DND-41 (cell line): ENCODE results near the gene ARHGAP6.

Experiments used
- ATAC-seq: fragments of 200-7000 bp; cut with Tn5 transposase; 3 replicates; pipeline ENCODE4 v1.9.1; 2021; ENCODE audit warnings: low read depth; ENCODE audit not compliant: insufficient read depth
- DNase-seq: peaks from one replicate; pipeline ENCODE4 v3.0.0-alpha.2; 2020
- H2AFZ ChIP-seq: 2 replicates; pipeline ENCODE4 v1.6.0; 2012; ENCODE audit warnings: low read depth, low read length
- H3K27ac ChIP-seq: 2 replicates; pipeline ENCODE4 v1.5.1; 2012; ENCODE audit warnings: low read length, inconsistent platforms
- H3K27me3 ChIP-seq: fragments of 200-600 bp; sonication (generic); 2 replicates; pipeline ENCODE4 v1.6.0; 2012; ENCODE audit warnings: low read length, mild to moderate bottlenecking, inconsistent platforms; ENCODE audit not compliant: insufficient read depth, poor library complexity
- H3K36me3 ChIP-seq: 2 replicates; pipeline ENCODE4 v1.5.1; 2012; ENCODE audit warnings: low read length, inconsistent platforms; ENCODE audit not compliant: insufficient read depth
- H3K4me1 ChIP-seq: 2 replicates; pipeline ENCODE4 v1.5.1; 2012; ENCODE audit warnings: mild to moderate bottlenecking, low read length; ENCODE audit not compliant: insufficient read depth
- H3K4me2 ChIP-seq: 2 replicates; pipeline ENCODE4 v1.6.0; 2012; ENCODE audit warnings: mild to moderate bottlenecking, moderate library complexity, low read length, inconsistent platforms; ENCODE audit not compliant: insufficient read depth
- H3K4me3 ChIP-seq, 2 experiments: fragments of 200-600 bp in 1 of 2; shearing (Covaris generic) in 1 of 2; 2 replicates each; pipeline ENCODE4 v1.5.1; 2012 to 2016; ENCODE audit warnings: inconsistent platforms in 2 of 2, low read length in 2 of 2, mild to moderate bottlenecking in 2 of 2, low read depth in 1 of 2, moderate library complexity in 1 of 2
- H3K79me2 ChIP-seq: 2 replicates; pipeline ENCODE4 v1.6.0; 2012; ENCODE audit warnings: low read length, inconsistent platforms; ENCODE audit not compliant: insufficient read depth
- H3K9ac ChIP-seq: 2 replicates; pipeline ENCODE4 v1.6.0; 2012; ENCODE audit warnings: low read depth, mild to moderate bottlenecking, inconsistent platforms, low read length, moderate library complexity
- H3K9me3 ChIP-seq: 2 replicates; pipeline ENCODE4 v1.5.1; 2012; ENCODE audit warnings: low read length, moderate library complexity, mild to moderate bottlenecking, inconsistent platforms; ENCODE audit not compliant: insufficient read depth, severe bottlenecking
- H4K20me1 ChIP-seq: 2 replicates; pipeline ENCODE4 v1.6.0; 2012; ENCODE audit warnings: low read length; ENCODE audit not compliant: insufficient read depth
- EZH2 ChIP-seq: IDR thresholded peaks from 3 replicates; pipeline ENCODE4 v1.6.1; 2012; ENCODE audit warnings: borderline replicate concordance, low read depth, mild to moderate bottlenecking, moderate library complexity, low read length, inconsistent platforms; ENCODE audit not compliant: severe bottlenecking
- TF ChIP-seq, protein P1 (sequence below): IDR thresholded peaks from 2 replicates; pipeline ENCODE4 v1.5.1; 2012; ENCODE audit warnings: borderline replicate concordance, low read length, moderate library complexity, mild to moderate bottlenecking; ENCODE audit not compliant: poor library complexity, severe bottlenecking; ENCODE audit errors: extremely low read depth

Gene ARHGAP6

DNA sequence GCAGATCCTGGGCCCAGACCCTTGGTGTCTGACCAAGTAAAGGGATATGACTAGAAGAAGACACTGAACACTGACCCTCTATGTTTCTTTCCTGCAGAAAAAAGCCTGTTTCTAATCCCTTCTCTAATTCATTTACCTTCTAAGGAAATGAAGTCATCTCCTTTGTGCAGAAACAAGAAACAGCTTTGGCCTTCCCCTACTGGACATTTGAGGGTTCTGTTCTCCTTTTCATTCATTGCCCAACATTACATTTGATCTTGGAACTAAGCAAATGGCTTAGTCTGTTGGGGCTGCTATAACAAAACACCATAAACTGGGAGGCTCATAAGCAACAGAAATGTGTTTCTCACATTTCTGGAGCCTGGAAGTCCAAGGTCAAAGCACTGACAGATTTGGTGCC, 534.6 kb downstream of the ARHGAP6 start:
- no peaks in the 10 kb centered on the region for H4K20me1 ChIP-seq
- no peaks in the 10 kb centered on the region for H3K9me3 ChIP-seq
- H3K4me1 ChIP-seq = no peaks in the 10 kb centered on the region
- no peak overlapping the region for H3K4me2 ChIP-seq
- TF ChIP-seq, protein P1, sequence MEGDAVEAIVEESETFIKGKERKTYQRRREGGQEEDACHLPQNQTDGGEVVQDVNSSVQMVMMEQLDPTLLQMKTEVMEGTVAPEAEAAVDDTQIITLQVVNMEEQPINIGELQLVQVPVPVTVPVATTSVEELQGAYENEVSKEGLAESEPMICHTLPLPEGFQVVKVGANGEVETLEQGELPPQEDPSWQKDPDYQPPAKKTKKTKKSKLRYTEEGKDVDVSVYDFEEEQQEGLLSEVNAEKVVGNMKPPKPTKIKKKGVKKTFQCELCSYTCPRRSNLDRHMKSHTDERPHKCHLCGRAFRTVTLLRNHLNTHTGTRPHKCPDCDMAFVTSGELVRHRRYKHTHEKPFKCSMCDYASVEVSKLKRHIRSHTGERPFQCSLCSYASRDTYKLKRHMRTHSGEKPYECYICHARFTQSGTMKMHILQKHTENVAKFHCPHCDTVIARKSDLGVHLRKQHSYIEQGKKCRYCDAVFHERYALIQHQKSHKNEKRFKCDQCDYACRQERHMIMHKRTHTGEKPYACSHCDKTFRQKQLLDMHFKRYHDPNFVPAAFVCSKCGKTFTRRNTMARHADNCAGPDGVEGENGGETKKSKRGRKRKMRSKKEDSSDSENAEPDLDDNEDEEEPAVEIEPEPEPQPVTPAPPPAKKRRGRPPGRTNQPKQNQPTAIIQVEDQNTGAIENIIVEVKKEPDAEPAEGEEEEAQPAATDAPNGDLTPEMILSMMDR = no peak
- TF ChIP-seq EZH2 = no peak
- no peak overlapping the region for H3K9ac ChIP-seq
- no peak overlapping the region for H2AFZ ChIP-seq
- no peaks in the 10 kb centered on the region for H3K27me3 ChIP-seq
- H3K36me3 ChIP-seq = no peaks in the 10 kb centered on the region
- no peaks in the 10 kb centered on the region for H3K79me2 ChIP-seq
- DNase-seq (no peak), ATAC-seq (no peak)
- H3K27ac ChIP-seq = no peak overlapping the region
- H3K4me3 ChIP-seq = no peak overlapping the region

DNA sequence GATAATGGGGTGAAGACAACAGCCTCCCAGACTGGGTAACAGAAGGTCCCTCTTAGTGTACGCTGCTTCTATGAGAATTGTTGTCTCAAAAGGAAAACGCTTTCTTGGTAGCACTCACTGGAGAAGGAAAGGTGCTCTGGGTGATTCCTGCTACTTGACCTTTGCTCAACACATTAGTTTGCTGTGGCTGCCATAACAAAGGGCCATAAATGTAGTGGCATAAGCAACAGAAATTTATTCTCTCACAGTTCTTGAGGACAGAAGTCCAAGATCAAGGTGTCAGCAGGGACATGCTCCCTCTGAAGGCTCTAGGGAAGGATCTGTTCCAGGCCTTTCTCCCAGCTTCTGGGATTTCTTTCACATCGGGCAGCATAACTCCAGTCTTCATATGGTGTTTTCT, 535.6 kb downstream of the ARHGAP6 start:
- no peak overlapping the region for H3K4me3 ChIP-seq
- no peak overlapping the region for H3K4me2 ChIP-seq
- no peaks in the 10 kb centered on the region for H3K36me3 ChIP-seq
- no peaks in the 10 kb centered on the region for H4K20me1 ChIP-seq
- H3K9ac ChIP-seq = no peak overlapping the region
- no peak for DNase-seq
- ATAC-seq = no peak
- no peak for TF ChIP-seq EZH2
- TF ChIP-seq, protein P1 = no peak
- no peaks in the 10 kb centered on the region for H3K27me3 ChIP-seq
- H2AFZ ChIP-seq = no peak overlapping the region
- no peak overlapping the region for H3K27ac ChIP-seq
- H3K79me2 ChIP-seq = no peaks in the 10 kb centered on the region
- no peaks in the 10 kb centered on the region for H3K4me1 ChIP-seq
- H3K9me3 ChIP-seq = no peaks in the 10 kb centered on the region

DNA sequence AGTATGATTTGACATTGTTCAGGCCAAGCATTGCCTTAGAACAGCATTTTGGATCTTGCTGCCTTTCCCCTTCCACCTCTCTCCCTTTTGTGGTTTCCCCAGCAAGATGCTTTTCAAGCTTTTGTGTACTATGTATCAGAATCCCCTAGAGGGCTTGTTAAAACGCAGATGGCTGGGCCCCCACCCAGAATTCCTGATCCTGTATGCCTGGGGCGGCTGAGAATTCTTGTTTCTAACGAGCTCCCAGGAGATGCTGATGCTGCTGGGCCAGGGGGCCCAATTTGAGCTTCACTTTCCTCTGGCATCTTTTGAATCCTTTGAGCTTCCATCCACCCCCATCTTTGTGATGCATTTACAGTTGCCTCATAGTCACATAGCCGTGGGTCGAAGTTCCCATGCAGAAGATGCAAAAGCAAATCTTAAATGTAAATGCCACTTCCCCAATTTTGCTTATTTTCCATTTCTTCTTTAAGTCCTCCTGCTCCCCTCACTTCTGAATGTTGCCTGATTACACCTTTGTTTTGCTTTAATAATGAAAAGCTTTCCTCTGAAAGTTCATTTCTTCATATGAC, 536.1 kb downstream of the ARHGAP6 start:
- Histone ChIP-seq H3K9ac (no peak overlapping the region), H3K9me3 (no peaks in the 10 kb centered on the region), H3K79me2 (no peaks in the 10 kb centered on the region), H3K27ac (no peak overlapping the region), H3K4me1 (no peaks in the 10 kb centered on the region), H4K20me1 (no peaks in the 10 kb centered on the region), H3K4me3 (no peak overlapping the region), H2AFZ (no peak overlapping the region), H3K36me3 (no peaks in the 10 kb centered on the region), H3K27me3 (no peaks in the 10 kb centered on the region), H3K4me2 (no peak overlapping the region)
- ATAC-seq (no peak), DNase-seq (no peak)
- no peak for TF ChIP-seq EZH2
- TF ChIP-seq, protein P1 = no peak

DNA sequence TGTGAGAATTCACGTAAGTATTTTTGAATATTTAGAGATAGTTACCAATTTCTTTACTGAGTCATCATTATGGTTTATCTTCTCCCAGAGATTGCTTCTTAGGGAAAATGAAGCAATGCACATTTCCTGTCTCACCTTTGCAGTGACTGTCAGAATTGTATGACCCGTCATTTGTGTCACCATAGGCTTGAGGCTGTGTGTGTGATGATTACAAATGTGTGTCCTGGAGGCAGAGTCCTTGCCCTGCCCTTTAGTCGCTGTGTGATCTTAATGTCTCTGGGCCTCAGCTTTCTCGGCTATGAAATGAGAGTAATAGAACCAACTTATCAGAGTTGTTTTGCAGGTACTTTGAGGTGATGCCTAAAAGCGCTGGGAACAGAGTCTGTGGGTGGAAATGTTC, 540.7 kb downstream of the ARHGAP6 start:
- no peaks in the 10 kb centered on the region for H3K4me1 ChIP-seq
- TF ChIP-seq, protein P1 = no peak
- TF ChIP-seq EZH2 = no peak
- ATAC-seq (no peak), DNase-seq (no peak)
- no peaks in the 10 kb centered on the region for H3K79me2 ChIP-seq
- no peaks in the 10 kb centered on the region for H4K20me1 ChIP-seq
- no peak overlapping the region for H3K4me3 ChIP-seq
- H3K27ac ChIP-seq = no peak overlapping the region
- H3K9me3 ChIP-seq = no peaks in the 10 kb centered on the region
- H2AFZ ChIP-seq = no peak overlapping the region
- no peak overlapping the region for H3K4me2 ChIP-seq
- H3K27me3 ChIP-seq = no peaks in the 10 kb centered on the region
- no peak overlapping the region for H3K9ac ChIP-seq
- H3K36me3 ChIP-seq = peaks cover 18% of the 10 kb centered on the region
